HEK293T (cell line): Measurements from ENCODE around the gene PIK3R1.
"Not testable (repeated sequence)": the region's sequence is repeated elsewhere in the genome, so short reads cannot be mapped to it uniquely, and the experiment has no call there.

ENCODE experiments used
- CTCF ChIA-PET: fragments of 350-600 bp; formaldehyde crosslinking; extraction: SDS; loops from one replicate; lab custom pipeline; 2021; ENCODE audit warnings: antibody characterized with exemption, inconsistent platforms; lab: Yijun Ruan, JAX
- POLR2A ChIA-PET: fragments of 350-600 bp; formaldehyde crosslinking; extraction: SDS; loops from one replicate; lab custom pipeline; 2020; ENCODE audit warnings: antibody characterized with exemption, inconsistent platforms; lab: Yijun Ruan, JAX
- DNase-seq: peaks from one replicate; pipeline ENCODE4 v3.0.0; 2012; ENCODE audit warnings: mixed read lengths; ENCODE audit errors: extremely low spot score
- ARNT ChIP-seq: fragments of 450-650 bp; IDR thresholded peaks from 2 replicates; pipeline ENCODE4 v1.6.1; 2017; ENCODE audit warnings: mild to moderate bottlenecking
- BHLHE40 ChIP-seq: fragments of 450-650 bp; IDR thresholded peaks from 2 replicates; pipeline ENCODE4 v1.6.1; 2016; ENCODE audit warnings: mild to moderate bottlenecking, moderate library complexity, borderline replicate concordance
- CTBP1 ChIP-seq: fragments of 450-650 bp; IDR thresholded peaks from 2 replicates; pipeline ENCODE4 v1.6.1; 2016; ENCODE audit warnings: borderline replicate concordance
- ELF4 ChIP-seq: fragments of 450-650 bp; IDR thresholded peaks from 2 replicates; pipeline ENCODE4 v1.6.1; 2017; ENCODE audit warnings: antibody characterized with exemption
- FOXA1 ChIP-seq: fragments of 450-650 bp; IDR thresholded peaks from 2 replicates; pipeline ENCODE4 v1.6.1; 2016; ENCODE audit warnings: mild to moderate bottlenecking
- FOXK2 ChIP-seq: fragments of 450-650 bp; IDR thresholded peaks from 2 replicates; pipeline ENCODE4 v1.6.1; 2016; ENCODE audit warnings: mild to moderate bottlenecking
- FOXM1 ChIP-seq: fragments of 450-650 bp; IDR thresholded peaks from 2 replicates; pipeline ENCODE4 v1.6.1; 2017; ENCODE audit warnings: mild to moderate bottlenecking, borderline replicate concordance
- HDGF ChIP-seq: fragments of 450-650 bp; IDR thresholded peaks from 2 replicates; pipeline ENCODE4 v1.6.1; 2017; ENCODE audit warnings: antibody characterized with exemption, borderline replicate concordance
- L3MBTL2 ChIP-seq: fragments of 450-650 bp; conservative IDR thresholded peaks from 2 replicates; pipeline ENCODE4 v1.6.1; 2016; ENCODE audit warnings: mild to moderate bottlenecking
- LEF1 ChIP-seq: fragments of 450-650 bp; IDR thresholded peaks from 2 replicates; pipeline ENCODE4 v1.6.1; 2017; ENCODE audit warnings: mild to moderate bottlenecking, borderline replicate concordance
- NFRKB ChIP-seq: fragments of 450-650 bp; IDR thresholded peaks from 2 replicates; pipeline ENCODE4 v1.6.1; 2016; ENCODE audit warnings: mild to moderate bottlenecking, moderate library complexity
- PKNOX1 ChIP-seq: fragments of 450-650 bp; IDR thresholded peaks from 2 replicates; pipeline ENCODE4 v1.6.1; 2016
- SP1 ChIP-seq: fragments of 450-650 bp; IDR thresholded peaks from 2 replicates; pipeline ENCODE4 v1.6.1; 2017
- SUZ12 ChIP-seq: fragments of 450-650 bp; IDR thresholded peaks from 2 replicates; pipeline ENCODE4 v1.6.1; 2016; ENCODE audit warnings: mild to moderate bottlenecking
- TARDBP ChIP-seq: fragments of 450-650 bp; IDR thresholded peaks from 2 replicates; pipeline ENCODE4 v1.6.1; 2016
- ZNF384 ChIP-seq: fragments of 450-650 bp; IDR thresholded peaks from 2 replicates; pipeline ENCODE4 v1.6.1; 2016

PIK3R1 gene

GRCh38 chr5:68196876-68197275, 18.7 kb upstream of the PIK3R1 start:
- CTCF ChIA-PET = no interaction called here

DNA sequence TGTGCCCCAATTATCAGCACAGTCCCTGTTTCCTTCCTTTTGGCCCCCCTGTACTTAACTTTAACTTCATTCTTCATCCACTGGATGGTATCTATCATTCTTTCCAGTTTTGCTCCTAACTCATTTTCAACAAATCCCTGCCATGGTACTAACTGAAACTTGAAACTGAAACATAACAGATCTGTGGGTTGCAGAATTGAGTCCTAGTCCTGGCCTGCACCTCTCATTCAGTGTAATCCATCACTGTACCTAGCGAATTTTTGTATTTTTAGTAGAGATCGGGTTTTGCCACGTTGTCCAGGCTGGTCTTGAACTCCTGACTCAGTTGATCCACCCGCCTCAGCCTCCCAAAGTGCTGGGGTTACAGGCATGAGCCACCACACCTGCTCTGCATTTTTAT, 15.3 kb upstream of the PIK3R1 start:
- ChIA-PET POLR2A (no interaction called here), CTCF (no interaction called here)
- no peak for TF ChIP-seq BHLHE40
- DNase-seq = no peak

More at GRCh38 chr5:68196876-68197275, 18.7 kb upstream of the PIK3R1 start:
- DNase-seq = no peak
- TF ChIP-seq ZNF384 = no peak
- no peak for TF ChIP-seq SUZ12
- TF ChIP-seq FOXM1 = no peak
- POLR2A ChIA-PET = no interaction called here

DNA sequence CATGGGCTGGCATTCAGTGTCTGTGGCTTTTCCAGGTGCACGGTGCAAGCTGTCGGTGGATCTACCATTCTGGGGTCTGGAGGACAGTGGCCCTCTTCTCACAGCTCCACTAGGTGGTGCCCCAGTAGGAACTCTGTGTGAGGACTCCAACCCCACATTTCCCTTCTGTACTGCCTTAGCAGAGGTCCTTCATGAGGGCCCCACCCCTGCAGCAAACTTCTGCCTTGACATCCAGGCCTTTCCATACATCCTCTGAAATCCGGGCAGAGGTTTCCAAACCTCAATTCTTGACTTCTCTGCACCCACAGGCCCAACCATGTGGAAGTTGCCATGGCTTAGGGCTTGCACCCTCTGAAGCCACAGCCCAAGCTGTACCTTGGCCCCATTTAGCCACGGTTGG, 4.9 kb upstream of the PIK3R1 start:
- POLR2A ChIA-PET, CTCF ChIA-PET, DNase-seq: not testable (repeated sequence)

GRCh38 chr5:68214482-68215207, 911 bp upstream of the PIK3R1 start:
- DNase-seq = no peak
- no peak for TF ChIP-seq LEF1
- no peak for TF ChIP-seq CTBP1
- TF ChIP-seq L3MBTL2 = no peak
- TF ChIP-seq FOXA1 = no peak
- no peak for TF ChIP-seq TARDBP
- TF ChIP-seq FOXK2 = no peak
- no peak for TF ChIP-seq BHLHE40
- no peak for TF ChIP-seq HDGF
- TF ChIP-seq SP1 = no peak
- TF ChIP-seq ARNT = no peak
- TF ChIP-seq ZNF384 = no peak
- TF ChIP-seq FOXM1 = no peak
- TF ChIP-seq SUZ12 = no peak
- TF ChIP-seq ELF4 = no peak
- no peak for TF ChIP-seq PKNOX1
- CTCF ChIA-PET = interaction anchor here (0.6 to 1.1 kb wide), 3 partner anchors 16 to 39 kb away, joined by 3 to 5 read pairs (median 4); no protein-coding TSS in a partner anchor
- POLR2A ChIA-PET = interaction anchor here (0.6 to 2.8 kb wide), 6 partner anchors 10 to 123 kb away, joined by 3 to 11 read pairs (median 6); no protein-coding TSS in a partner anchor

- TF ChIP-seq BHLHE40 (no peak), SP1 (no peak), SUZ12 (no peak), FOXA1 (no peak), ZNF384 (no peak), TARDBP (no peak), FOXK2 (no peak), ELF4 (no peak), PKNOX1 (no peak), HDGF (no peak), NFRKB (no peak), L3MBTL2 (no peak), ARNT (no peak), LEF1 (no peak), CTBP1 (no peak), FOXM1 (no peak)
- ChIA-PET POLR2A (interaction anchor here (0.6 to 2.8 kb wide), 14 partner anchors 8 to 50 kb away, joined by 3 to 11 read pairs (median 5); no protein-coding TSS in a partner anchor), CTCF (interaction anchor here (0.9 to 1.0 kb wide), 2 partner anchors 12 to 15 kb away, joined by 3 read pairs; no protein-coding TSS in a partner anchor)
- peak; percentile 54 for DNase-seq
These were observed 315 bp downstream of the PIK3R1 start for GRCh38 chr5:68215898-68216244.

DNA sequence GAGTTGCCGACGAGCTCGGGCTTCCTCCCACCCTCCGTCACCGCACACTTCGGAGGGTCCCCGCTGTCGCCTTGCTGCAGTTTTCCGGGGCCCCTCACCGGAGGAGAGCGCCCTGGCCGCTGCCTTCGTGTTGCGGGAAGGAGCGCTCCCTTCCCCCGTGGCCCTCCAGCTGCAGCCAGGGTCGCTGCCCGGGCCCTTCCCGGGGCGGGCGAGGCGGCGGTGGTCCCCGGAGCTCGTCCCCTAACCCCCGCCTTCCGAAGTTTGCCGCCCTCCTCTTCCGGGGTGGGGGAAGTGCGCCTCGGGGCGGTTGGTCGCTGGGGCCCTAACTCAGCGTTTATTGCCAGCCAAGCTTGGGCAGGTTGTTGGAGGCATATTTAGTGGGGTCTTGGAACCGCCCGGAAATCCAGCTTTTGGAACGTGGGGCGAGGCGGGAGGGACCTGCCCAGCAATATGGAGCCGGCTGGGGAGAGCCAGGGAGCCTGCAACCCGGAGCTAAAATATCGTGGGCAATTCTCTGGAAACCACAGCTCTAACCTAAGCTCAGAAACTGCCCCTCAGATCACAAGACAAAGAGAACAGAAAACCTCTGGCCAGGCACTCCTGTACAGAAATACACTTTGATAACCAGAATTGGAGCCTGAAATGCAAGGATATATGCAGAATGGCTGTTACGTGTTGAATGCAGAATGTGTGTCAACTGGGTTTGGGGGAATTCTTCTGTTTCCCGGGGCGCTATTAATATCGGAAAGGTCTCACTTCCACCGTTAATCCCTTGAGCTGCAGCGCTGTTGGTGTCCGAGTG, 890 bp downstream of the PIK3R1 start:
- DNase-seq = peak; percentile 50
- CTCF ChIA-PET = interaction anchor here (0.6 to 0.9 kb wide), 2 partner anchors 14 to 76 kb away, joined by 3 read pairs; no protein-coding TSS in a partner anchor
- TF ChIP-seq PKNOX1 (0 out of 2 replicates have a peak, but pooled peaks have one; percentile 15), TARDBP (no peak), FOXM1 (no peak), ZNF384 (no peak), ELF4 (0 out of 2 replicates have a peak, but pooled peaks have one; percentile 14), L3MBTL2 (0 out of 2 replicates have a peak, but pooled peaks have one; percentile 5), HDGF (no peak)
- POLR2A ChIA-PET = interaction anchor here (0.7 to 2.8 kb wide), 11 partner anchors 8 to 49 kb away, joined by 3 to 11 read pairs (median 5); no protein-coding TSS in a partner anchor
